ENCODE data around the gene GSG1L2.

DNA sequence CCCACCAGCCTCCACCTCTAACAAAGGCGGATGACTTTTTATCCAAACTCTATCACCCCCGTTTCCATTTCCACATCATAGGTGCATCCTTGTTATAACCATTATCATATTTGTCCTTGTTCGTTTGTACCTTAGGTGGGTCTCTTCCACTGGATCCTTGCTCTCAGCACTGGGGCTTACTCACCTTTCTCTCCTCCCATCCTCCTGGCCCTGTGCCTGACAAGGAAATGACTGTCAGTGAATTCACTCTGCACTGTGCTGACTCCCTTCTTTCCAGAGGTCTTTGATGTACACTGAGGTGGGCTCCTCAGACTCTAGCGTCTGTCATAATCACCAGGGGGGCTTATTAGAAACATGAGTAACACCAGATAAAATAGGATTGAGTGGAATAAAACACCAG lies 3.1 kb downstream of the GSG1L2 start:
- TF ChIP-seq ZNF70 (CRISPR knock-in tag; IDR thresholded peaks at IDR 0.05): no peak
- TF ChIP-seq BACH2 (CRISPR knock-in tag; IDR thresholded peaks at IDR 0.05; ENCODE audit: borderline replicate concordance): no peak
- TF ChIP-seq, protein P1, sequence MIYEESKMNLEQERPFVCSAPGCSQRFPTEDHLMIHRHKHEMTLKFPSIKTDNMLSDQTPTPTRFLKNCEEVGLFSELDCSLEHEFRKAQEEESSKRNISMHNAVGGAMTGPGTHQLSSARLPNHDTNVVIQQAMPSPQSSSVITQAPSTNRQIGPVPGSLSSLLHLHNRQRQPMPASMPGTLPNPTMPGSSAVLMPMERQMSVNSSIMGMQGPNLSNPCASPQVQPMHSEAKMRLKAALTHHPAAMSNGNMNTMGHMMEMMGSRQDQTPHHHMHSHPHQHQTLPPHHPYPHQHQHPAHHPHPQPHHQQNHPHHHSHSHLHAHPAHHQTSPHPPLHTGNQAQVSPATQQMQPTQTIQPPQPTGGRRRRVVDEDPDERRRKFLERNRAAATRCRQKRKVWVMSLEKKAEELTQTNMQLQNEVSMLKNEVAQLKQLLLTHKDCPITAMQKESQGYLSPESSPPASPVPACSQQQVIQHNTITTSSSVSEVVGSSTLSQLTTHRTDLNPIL (CRISPR knock-in tag; IDR thresholded peaks at IDR 0.05; ENCODE audit: low read depth): no peak
- TF ChIP-seq ISL1 (CRISPR knock-in tag; IDR thresholded peaks at IDR 0.05): no peak
- TF ChIP-seq, protein P2, sequence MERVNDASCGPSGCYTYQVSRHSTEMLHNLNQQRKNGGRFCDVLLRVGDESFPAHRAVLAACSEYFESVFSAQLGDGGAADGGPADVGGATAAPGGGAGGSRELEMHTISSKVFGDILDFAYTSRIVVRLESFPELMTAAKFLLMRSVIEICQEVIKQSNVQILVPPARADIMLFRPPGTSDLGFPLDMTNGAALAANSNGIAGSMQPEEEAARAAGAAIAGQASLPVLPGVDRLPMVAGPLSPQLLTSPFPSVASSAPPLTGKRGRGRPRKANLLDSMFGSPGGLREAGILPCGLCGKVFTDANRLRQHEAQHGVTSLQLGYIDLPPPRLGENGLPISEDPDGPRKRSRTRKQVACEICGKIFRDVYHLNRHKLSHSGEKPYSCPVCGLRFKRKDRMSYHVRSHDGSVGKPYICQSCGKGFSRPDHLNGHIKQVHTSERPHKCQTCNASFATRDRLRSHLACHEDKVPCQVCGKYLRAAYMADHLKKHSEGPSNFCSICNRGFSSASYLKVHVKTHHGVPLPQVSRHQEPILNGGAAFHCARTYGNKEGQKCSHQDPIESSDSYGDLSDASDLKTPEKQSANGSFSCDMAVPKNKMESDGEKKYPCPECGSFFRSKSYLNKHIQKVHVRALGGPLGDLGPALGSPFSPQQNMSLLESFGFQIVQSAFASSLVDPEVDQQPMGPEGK (CRISPR knock-in tag; IDR thresholded peaks at IDR 0.05; ENCODE audit: borderline replicate concordance): no peak
- TF ChIP-seq ZNF8 (CRISPR knock-in tag; IDR thresholded peaks at IDR 0.05): no peak
- no peak for TF ChIP-seq ZC3H10 (CRISPR knock-in tag; IDR thresholded peaks at IDR 0.05)
- TF ChIP-seq ZFP30 (CRISPR knock-in tag; IDR thresholded peaks at IDR 0.05): no peak
- no peak for TF ChIP-seq TOX (CRISPR knock-in tag; IDR thresholded peaks at IDR 0.05; ENCODE audit: borderline replicate concordance)
- TF ChIP-seq ZFP3 (CRISPR knock-in tag; IDR thresholded peaks at IDR 0.05): no peak
- TF ChIP-seq, protein P3, sequence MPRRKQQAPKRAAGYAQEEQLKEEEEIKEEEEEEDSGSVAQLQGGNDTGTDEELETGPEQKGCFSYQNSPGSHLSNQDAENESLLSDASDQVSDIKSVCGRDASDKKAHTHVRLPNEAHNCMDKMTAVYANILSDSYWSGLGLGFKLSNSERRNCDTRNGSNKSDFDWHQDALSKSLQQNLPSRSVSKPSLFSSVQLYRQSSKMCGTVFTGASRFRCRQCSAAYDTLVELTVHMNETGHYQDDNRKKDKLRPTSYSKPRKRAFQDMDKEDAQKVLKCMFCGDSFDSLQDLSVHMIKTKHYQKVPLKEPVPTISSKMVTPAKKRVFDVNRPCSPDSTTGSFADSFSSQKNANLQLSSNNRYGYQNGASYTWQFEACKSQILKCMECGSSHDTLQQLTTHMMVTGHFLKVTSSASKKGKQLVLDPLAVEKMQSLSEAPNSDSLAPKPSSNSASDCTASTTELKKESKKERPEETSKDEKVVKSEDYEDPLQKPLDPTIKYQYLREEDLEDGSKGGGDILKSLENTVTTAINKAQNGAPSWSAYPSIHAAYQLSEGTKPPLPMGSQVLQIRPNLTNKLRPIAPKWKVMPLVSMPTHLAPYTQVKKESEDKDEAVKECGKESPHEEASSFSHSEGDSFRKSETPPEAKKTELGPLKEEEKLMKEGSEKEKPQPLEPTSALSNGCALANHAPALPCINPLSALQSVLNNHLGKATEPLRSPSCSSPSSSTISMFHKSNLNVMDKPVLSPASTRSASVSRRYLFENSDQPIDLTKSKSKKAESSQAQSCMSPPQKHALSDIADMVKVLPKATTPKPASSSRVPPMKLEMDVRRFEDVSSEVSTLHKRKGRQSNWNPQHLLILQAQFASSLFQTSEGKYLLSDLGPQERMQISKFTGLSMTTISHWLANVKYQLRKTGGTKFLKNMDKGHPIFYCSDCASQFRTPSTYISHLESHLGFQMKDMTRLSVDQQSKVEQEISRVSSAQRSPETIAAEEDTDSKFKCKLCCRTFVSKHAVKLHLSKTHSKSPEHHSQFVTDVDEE (CRISPR knock-in tag; IDR thresholded peaks at IDR 0.05): no peak
- no peak for TF ChIP-seq TCF4 (CRISPR knock-in tag; IDR thresholded peaks at IDR 0.05; ENCODE audit: borderline replicate concordance)
- TF ChIP-seq, protein P4, sequence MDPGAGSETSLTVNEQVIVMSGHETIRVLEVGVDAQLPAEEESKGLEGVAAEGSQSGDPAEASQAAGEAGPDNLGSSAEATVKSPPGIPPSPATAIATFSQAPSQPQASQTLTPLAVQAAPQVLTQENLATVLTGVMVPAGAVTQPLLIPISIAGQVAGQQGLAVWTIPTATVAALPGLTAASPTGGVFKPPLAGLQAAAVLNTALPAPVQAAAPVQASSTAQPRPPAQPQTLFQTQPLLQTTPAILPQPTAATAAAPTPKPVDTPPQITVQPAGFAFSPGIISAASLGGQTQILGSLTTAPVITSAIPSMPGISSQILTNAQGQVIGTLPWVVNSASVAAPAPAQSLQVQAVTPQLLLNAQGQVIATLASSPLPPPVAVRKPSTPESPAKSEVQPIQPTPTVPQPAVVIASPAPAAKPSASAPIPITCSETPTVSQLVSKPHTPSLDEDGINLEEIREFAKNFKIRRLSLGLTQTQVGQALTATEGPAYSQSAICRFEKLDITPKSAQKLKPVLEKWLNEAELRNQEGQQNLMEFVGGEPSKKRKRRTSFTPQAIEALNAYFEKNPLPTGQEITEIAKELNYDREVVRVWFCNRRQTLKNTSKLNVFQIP (CRISPR knock-in tag; IDR thresholded peaks at IDR 0.05; ENCODE audit: borderline replicate concordance, low read depth): no peak
- TF ChIP-seq OSR1 (CRISPR knock-in tag; IDR thresholded peaks at IDR 0.05): no peak

Data from SK-N-SH treated with all-trans-retinoic acid at 6 μM for 48 hours (cell line).